SK-N-SH treated with all-trans-retinoic acid at 6 μM for 48 hours (cell line): ENCODE measurements around the gene COL12A1.

ENCODE experiments used
- ATAC-seq: fragments of 200-7000 bp; cut with Tn5 transposase; 3 replicates; pipeline ENCODE4 v1.9.1; 2020; ENCODE audit warnings: mild to moderate bottlenecking, moderate library complexity
- ARNTL ChIP-seq: fragments of 450-650 bp; formaldehyde crosslinking; IDR thresholded peaks from 2 replicates; pipeline ENCODE4 v1.5.0; 2020; ENCODE audit warnings: low read depth, mild to moderate bottlenecking, moderate library complexity, borderline replicate concordance
- BACH2 ChIP-seq: fragments of 250-450 bp; sonication (Bioruptor Pico); IDR thresholded peaks from 2 replicates; pipeline ENCODE4 v1.9.0; 2021; ENCODE audit warnings: mild to moderate bottlenecking, borderline replicate concordance
- CSDC2 ChIP-seq: fragments of 250-450 bp; sonication (Bioruptor Pico); IDR thresholded peaks from 2 replicates; pipeline ENCODE4 v1.5.0; 2020; ENCODE audit warnings: mild to moderate bottlenecking, moderate library complexity
- CSRNP3 ChIP-seq: fragments of 250-450 bp; sonication (Bioruptor Pico); IDR thresholded peaks from 2 replicates; pipeline ENCODE4 v1.5.1; 2021; ENCODE audit warnings: mild to moderate bottlenecking, moderate library complexity
- GLIS3 ChIP-seq: fragments of 250-450 bp; sonication (Bioruptor Pico); IDR thresholded peaks from 2 replicates; pipeline ENCODE4 v1.5.0; 2020; ENCODE audit warnings: mild to moderate bottlenecking, moderate library complexity
- ISL1 ChIP-seq: fragments of 250-450 bp; sonication (Bioruptor Pico); IDR thresholded peaks from 2 replicates; pipeline ENCODE4 v2.1.2; 2022; ENCODE audit warnings: mild to moderate bottlenecking, moderate library complexity
- OSR1 ChIP-seq: fragments of 250-450 bp; sonication (Bioruptor Pico); IDR thresholded peaks from 2 replicates; pipeline ENCODE4 v1.8.0; 2022; ENCODE audit warnings: moderate library complexity, mild to moderate bottlenecking, inconsistent platforms
- PATZ1 ChIP-seq: fragments of 250-450 bp; sonication (Bioruptor Pico); IDR thresholded peaks from 2 replicates; pipeline ENCODE4 v1.8.0; 2020; ENCODE audit warnings: mild to moderate bottlenecking, moderate library complexity, borderline replicate concordance
- PPARA ChIP-seq: fragments of 250-450 bp; sonication (Bioruptor Pico); IDR thresholded peaks from 2 replicates; pipeline ENCODE4 v1.5.0; 2020; ENCODE audit warnings: mild to moderate bottlenecking, borderline replicate concordance
- RARB ChIP-seq: fragments of 250-450 bp; sonication (Bioruptor Pico); IDR thresholded peaks from 2 replicates; pipeline ENCODE4 v1.8.0; 2021; ENCODE audit warnings: mild to moderate bottlenecking, moderate library complexity
- SNAI2 ChIP-seq: fragments of 250-450 bp; sonication (Bioruptor Pico); IDR thresholded peaks from 2 replicates; pipeline ENCODE4 v1.5.0; 2020; ENCODE audit warnings: mild to moderate bottlenecking, moderate library complexity
- TCF4 ChIP-seq: fragments of 250-450 bp; sonication (Bioruptor Pico); IDR thresholded peaks from 2 replicates; pipeline ENCODE4 v1.8.0; 2021; ENCODE audit warnings: mild to moderate bottlenecking, moderate library complexity, borderline replicate concordance
- TOX ChIP-seq: fragments of 250-450 bp; sonication (Bioruptor Pico); IDR thresholded peaks from 2 replicates; pipeline ENCODE4 v1.8.0; 2021; ENCODE audit warnings: mild to moderate bottlenecking, moderate library complexity, borderline replicate concordance
- ZC3H10 ChIP-seq: fragments of 250-450 bp; sonication (Bioruptor Pico); IDR thresholded peaks from 2 replicates; pipeline ENCODE4 v1.5.1; 2021; ENCODE audit warnings: mild to moderate bottlenecking, moderate library complexity
- ZFP3 ChIP-seq: fragments of 250-450 bp; sonication (Bioruptor Pico); IDR thresholded peaks from 2 replicates; pipeline ENCODE4 v1.5.0; 2020; ENCODE audit warnings: mild to moderate bottlenecking, moderate library complexity
- ZFP30 ChIP-seq: fragments of 450-650 bp; formaldehyde crosslinking; IDR thresholded peaks from 2 replicates; pipeline ENCODE4 v1.5.0; 2022; ENCODE audit warnings: mild to moderate bottlenecking, moderate library complexity
- ZNF565 ChIP-seq: fragments of 450-650 bp; formaldehyde crosslinking; conservative IDR thresholded peaks from 2 replicates; pipeline ENCODE4 v1.5.0; 2020; ENCODE audit warnings: low read depth, mild to moderate bottlenecking, moderate library complexity
- ZNF70 ChIP-seq: fragments of 450-650 bp; formaldehyde crosslinking; IDR thresholded peaks from 2 replicates; pipeline ENCODE4 v1.5.0; 2020; ENCODE audit warnings: mild to moderate bottlenecking, moderate library complexity
- ZNF8 ChIP-seq: fragments of 450-650 bp; formaldehyde crosslinking; IDR thresholded peaks from 2 replicates; pipeline ENCODE4 v1.5.0; 2020; ENCODE audit warnings: mild to moderate bottlenecking, moderate library complexity
- TF ChIP-seq, protein P1 (sequence below): fragments of 250-450 bp; sonication (Bioruptor Pico); IDR thresholded peaks from 2 replicates; pipeline ENCODE4 v1.5.1; 2020; ENCODE audit warnings: low read depth, mild to moderate bottlenecking, moderate library complexity
- TF ChIP-seq, protein P2 (sequence below): fragments of 250-450 bp; sonication (Bioruptor Pico); IDR thresholded peaks from 2 replicates; pipeline ENCODE4 v1.8.0; 2021; ENCODE audit warnings: low read depth, mild to moderate bottlenecking, moderate library complexity, borderline replicate concordance

COL12A1 gene

GRCh38 chr6:75126518-75126917 is 79.3 kb downstream of the COL12A1 start:
- no peak for TF ChIP-seq ZNF70 (CRISPR knock-in tag)
- TF ChIP-seq ZFP30 (CRISPR knock-in tag) = no peak
- no peak for TF ChIP-seq ISL1 (CRISPR knock-in tag)
- TF ChIP-seq BACH2 (CRISPR knock-in tag) = no peak
- TF ChIP-seq CSDC2 = no peak
- no peak for TF ChIP-seq ZFP3 (CRISPR knock-in tag)
- TF ChIP-seq CSRNP3 = no peak
- TF ChIP-seq ZNF565 (CRISPR knock-in tag) = no peak
- TF ChIP-seq OSR1 (CRISPR knock-in tag) = no peak
- TF ChIP-seq PATZ1 (CRISPR knock-in tag) = no peak
- no peak for TF ChIP-seq SNAI2
- no peak for TF ChIP-seq ARNTL (CRISPR knock-in tag)
- no peak for TF ChIP-seq PPARA (CRISPR knock-in tag)
- TF ChIP-seq, protein P1, sequence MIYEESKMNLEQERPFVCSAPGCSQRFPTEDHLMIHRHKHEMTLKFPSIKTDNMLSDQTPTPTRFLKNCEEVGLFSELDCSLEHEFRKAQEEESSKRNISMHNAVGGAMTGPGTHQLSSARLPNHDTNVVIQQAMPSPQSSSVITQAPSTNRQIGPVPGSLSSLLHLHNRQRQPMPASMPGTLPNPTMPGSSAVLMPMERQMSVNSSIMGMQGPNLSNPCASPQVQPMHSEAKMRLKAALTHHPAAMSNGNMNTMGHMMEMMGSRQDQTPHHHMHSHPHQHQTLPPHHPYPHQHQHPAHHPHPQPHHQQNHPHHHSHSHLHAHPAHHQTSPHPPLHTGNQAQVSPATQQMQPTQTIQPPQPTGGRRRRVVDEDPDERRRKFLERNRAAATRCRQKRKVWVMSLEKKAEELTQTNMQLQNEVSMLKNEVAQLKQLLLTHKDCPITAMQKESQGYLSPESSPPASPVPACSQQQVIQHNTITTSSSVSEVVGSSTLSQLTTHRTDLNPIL = no peak
- TF ChIP-seq ZC3H10 (CRISPR knock-in tag) = no peak
- ATAC-seq = no peak

- TF ChIP-seq ZNF565 (CRISPR knock-in tag) (no peak), ARNTL (CRISPR knock-in tag) (no peak), ISL1 (CRISPR knock-in tag) (no peak), BACH2 (CRISPR knock-in tag) (no peak), RARB (CRISPR knock-in tag) (no peak), ZNF70 (CRISPR knock-in tag) (no peak), ZNF8 (CRISPR knock-in tag) (no peak), PPARA (CRISPR knock-in tag) (no peak), ZFP30 (CRISPR knock-in tag) (no peak), TOX (CRISPR knock-in tag) (no peak), PATZ1 (CRISPR knock-in tag) (no peak), SNAI2 (no peak), CSDC2 (no peak), ZC3H10 (CRISPR knock-in tag) (no peak), TCF4 (CRISPR knock-in tag) (no peak), CSRNP3 (no peak), GLIS3 (CRISPR knock-in tag) (no peak), OSR1 (CRISPR knock-in tag) (no peak)
- TF ChIP-seq, protein P2, sequence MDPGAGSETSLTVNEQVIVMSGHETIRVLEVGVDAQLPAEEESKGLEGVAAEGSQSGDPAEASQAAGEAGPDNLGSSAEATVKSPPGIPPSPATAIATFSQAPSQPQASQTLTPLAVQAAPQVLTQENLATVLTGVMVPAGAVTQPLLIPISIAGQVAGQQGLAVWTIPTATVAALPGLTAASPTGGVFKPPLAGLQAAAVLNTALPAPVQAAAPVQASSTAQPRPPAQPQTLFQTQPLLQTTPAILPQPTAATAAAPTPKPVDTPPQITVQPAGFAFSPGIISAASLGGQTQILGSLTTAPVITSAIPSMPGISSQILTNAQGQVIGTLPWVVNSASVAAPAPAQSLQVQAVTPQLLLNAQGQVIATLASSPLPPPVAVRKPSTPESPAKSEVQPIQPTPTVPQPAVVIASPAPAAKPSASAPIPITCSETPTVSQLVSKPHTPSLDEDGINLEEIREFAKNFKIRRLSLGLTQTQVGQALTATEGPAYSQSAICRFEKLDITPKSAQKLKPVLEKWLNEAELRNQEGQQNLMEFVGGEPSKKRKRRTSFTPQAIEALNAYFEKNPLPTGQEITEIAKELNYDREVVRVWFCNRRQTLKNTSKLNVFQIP (CRISPR knock-in tag) = no peak
- TF ChIP-seq, protein P1 = no peak
- no peak for ATAC-seq
Observed at GRCh38 chr6:75124983-75125382, 80.9 kb downstream of the COL12A1 start.
